ENCODE measurements around the gene RANGRF.
"Not testable (repeated sequence)": the region's sequence is repeated elsewhere in the genome, so short reads cannot be mapped to it uniquely, and the experiment has no call there.

Gene RANGRF

GRCh38 chr17:8288336-8289102 is at the start of gene RANGRF:
Gene RANGRF, plus strand, starts transcription at chr17:8288670. Its CDS starts 119 bp downstream, at chr17:8288789.
- DNase-seq: peak; percentile 96

GRCh38 chr17:8243827-8244226 is 44.6 kb upstream of the RANGRF start:
- DNase-seq: peak; percentile 29

- no peak for DNase-seq
These were observed 43.7 kb upstream of the RANGRF start for GRCh38 chr17:8244768-8245167.

GRCh38 chr17:8248751-8249607 is 39.5 kb upstream of the RANGRF start, which contains the start of gene PFAS:
Gene PFAS, plus strand, starts transcription at chr17:8249289. Its CDS starts 4,649 bp downstream, at chr17:8253938.
- peak; percentile 98 for DNase-seq

- peak; percentile 44 for DNase-seq
These were observed 38.6 kb upstream of the RANGRF start for GRCh38 chr17:8249621-8250500.

- DNase-seq: not testable (repeated sequence)
These were observed 37.1 kb upstream of the RANGRF start for GRCh38 chr17:8251411-8251810.

GRCh38 chr17:8253801-8254200 is 34.7 kb upstream of the RANGRF start:
- no peak for DNase-seq

GRCh38 chr17:8254881-8255280 is 33.6 kb upstream of the RANGRF start:
- no peak for DNase-seq

GRCh38 chr17:8255499-8255898 is 33.0 kb upstream of the RANGRF start:
- no peak for DNase-seq

- no peak for DNase-seq
These were observed 32.2 kb upstream of the RANGRF start for GRCh38 chr17:8256291-8256690.

- no peak for DNase-seq
These were observed 31.8 kb upstream of the RANGRF start for GRCh38 chr17:8256691-8257090.

- no peak for DNase-seq
These were observed 30.7 kb upstream of the RANGRF start for GRCh38 chr17:8257801-8258200.

- no peak for DNase-seq
These were observed 24.1 kb upstream of the RANGRF start for GRCh38 chr17:8264320-8264719.

GRCh38 chr17:8264836-8265542 is 23.5 kb upstream of the RANGRF start:
- DNase-seq: no peak

- DNase-seq: no peak
These were observed 21.6 kb upstream of the RANGRF start for GRCh38 chr17:8266648-8267479.

GRCh38 chr17:8267480-8268147 is 20.9 kb upstream of the RANGRF start:
- DNase-seq: no peak

GRCh38 chr17:8268550-8269298 is 19.7 kb upstream of the RANGRF start:
- DNase-seq: no peak

GRCh38 chr17:8272421-8272820 is 16.0 kb upstream of the RANGRF start:
- no peak for DNase-seq

GRCh38 chr17:8273884-8274444 is 14.5 kb upstream of the RANGRF start:
- DNase-seq: no peak

GRCh38 chr17:8274816-8275215 is 13.7 kb upstream of the RANGRF start:
- peak; percentile 33 for DNase-seq
